Chondrocyte (in vitro differentiated cells): ENCODE measurements around the gene CFAP157. TPM values are rescaled to one million over a fixed set of nuclear protein-coding genes. Genes with fewer than 3 reads are reported as not detected.

Experiments
- DNase-seq: peaks from one replicate; pipeline ENCODE4 v3.0.0; 2021; ENCODE audit warnings: mixed read lengths, low spot score
- H3K27ac Mint-ChIP-seq: one replicate; pipeline ENCODE4 v1.8.0; 2021; ENCODE audit warnings: mild to moderate bottlenecking, moderate library complexity, mixed read lengths; ENCODE audit not compliant: unreplicated experiment
- H3K27me3 Mint-ChIP-seq: 2 replicates; pipeline ENCODE4 v1.8.0; 2021; ENCODE audit warnings: low read depth, mixed read lengths
- H3K36me3 Mint-ChIP-seq: 2 replicates; pipeline ENCODE4 v1.8.0; 2021; ENCODE audit warnings: low read depth, mixed read lengths
- H3K4me1 Mint-ChIP-seq: 2 replicates; pipeline ENCODE4 v1.8.0; 2021; ENCODE audit warnings: low read depth, mild to moderate bottlenecking, mixed read lengths
- H3K4me3 Mint-ChIP-seq: one replicate; pipeline ENCODE4 v1.8.0; 2021; ENCODE audit warnings: mild to moderate bottlenecking, moderate library complexity, mixed read lengths; ENCODE audit not compliant: unreplicated experiment
- H3K9me3 Mint-ChIP-seq: 2 replicates; pipeline ENCODE4 v1.8.0; 2021; ENCODE audit warnings: low read depth, mixed read lengths
- total RNA-seq: library from RNA; stranded (reverse); gene quantifications from 3 replicates; pipeline ENCODE4 v1.2.1, GENCODE V29; 2021
- TF ChIP-seq, protein P1 (sequence below): fragments of 200-600 bp; sonication (generic); IDR thresholded peaks from 2 replicates; pipeline ENCODE4 v1.5.0; 2021; ENCODE audit warnings: antibody characterized with exemption, mild to moderate bottlenecking, moderate library complexity

CFAP157 gene
- total RNA-seq, 1 donor from 2014 or later, result not detected

DNA sequence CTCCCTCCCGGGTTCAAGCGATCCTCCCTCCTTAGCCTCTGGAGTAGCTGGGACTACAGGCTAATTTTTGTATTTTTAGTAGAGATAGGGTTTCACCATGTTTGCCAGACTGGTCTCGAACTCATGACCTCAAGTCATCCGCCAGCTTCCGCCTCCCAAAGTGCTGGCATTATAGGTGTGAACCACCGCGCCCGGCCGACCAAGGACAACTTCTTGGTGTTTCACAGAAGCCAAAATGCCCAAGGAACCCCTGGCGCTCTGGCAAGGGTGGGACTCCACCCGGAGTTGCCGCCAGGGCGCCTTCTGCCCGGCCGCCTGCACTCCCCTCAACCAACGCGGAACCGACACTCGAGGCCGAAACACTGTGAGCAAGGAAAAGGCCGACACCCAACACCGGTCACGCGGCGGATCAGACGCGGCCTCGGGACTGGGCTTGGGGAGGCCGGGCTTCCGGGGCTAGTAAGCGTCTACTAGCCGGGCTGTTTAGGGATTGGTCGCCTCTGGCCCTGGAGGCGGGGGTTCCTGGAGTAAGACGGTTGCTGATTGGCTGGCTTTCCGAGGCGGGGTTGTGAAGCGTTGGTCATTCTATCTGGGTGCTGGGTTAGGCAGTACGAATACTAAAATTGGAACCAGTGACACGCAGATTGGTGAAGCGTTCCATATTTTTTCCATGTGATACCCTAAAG is 7.7 kb upstream of the CFAP157 start:
- Mint-ChIP-seq H3K27ac (peak overlapping the region; percentile 85), H3K4me3 (peak overlapping the region; percentile 63), H3K36me3 (peaks cover 1% of the 10 kb centered on the region), H3K4me1 (peaks cover 17% of the 10 kb centered on the region), H3K9me3 (no peaks in the 10 kb centered on the region), H3K27me3 (no peaks in the 10 kb centered on the region)
- TF ChIP-seq, protein P1, sequence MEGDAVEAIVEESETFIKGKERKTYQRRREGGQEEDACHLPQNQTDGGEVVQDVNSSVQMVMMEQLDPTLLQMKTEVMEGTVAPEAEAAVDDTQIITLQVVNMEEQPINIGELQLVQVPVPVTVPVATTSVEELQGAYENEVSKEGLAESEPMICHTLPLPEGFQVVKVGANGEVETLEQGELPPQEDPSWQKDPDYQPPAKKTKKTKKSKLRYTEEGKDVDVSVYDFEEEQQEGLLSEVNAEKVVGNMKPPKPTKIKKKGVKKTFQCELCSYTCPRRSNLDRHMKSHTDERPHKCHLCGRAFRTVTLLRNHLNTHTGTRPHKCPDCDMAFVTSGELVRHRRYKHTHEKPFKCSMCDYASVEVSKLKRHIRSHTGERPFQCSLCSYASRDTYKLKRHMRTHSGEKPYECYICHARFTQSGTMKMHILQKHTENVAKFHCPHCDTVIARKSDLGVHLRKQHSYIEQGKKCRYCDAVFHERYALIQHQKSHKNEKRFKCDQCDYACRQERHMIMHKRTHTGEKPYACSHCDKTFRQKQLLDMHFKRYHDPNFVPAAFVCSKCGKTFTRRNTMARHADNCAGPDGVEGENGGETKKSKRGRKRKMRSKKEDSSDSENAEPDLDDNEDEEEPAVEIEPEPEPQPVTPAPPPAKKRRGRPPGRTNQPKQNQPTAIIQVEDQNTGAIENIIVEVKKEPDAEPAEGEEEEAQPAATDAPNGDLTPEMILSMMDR, result no peak
- DNase-seq, result no peak

DNA sequence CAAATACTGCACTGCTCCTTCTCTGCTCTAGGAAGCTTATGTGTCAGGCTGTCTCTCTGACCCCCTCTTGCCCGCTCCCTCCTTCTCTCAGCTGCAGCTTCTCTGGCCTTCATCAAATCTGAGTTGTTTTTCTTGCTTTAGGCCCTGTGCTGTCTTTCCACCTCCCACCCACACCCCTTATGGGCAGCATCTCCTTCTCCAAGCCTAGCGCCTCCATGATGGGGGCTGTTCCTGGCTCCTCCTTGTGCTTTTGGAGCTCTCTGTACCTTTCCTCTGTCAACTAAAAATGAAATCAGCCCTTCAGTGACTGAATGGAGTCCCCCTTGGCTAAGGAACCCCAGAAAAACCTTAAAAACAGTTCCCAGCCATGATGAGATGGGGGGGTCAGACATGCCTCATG is 6.6 kb upstream of the CFAP157 start:
- peak overlapping the region; percentile 69 for H3K27ac Mint-ChIP-seq
- H3K27me3 Mint-ChIP-seq, result no peaks in the 10 kb centered on the region
- TF ChIP-seq, protein P1, result no peak

DNA sequence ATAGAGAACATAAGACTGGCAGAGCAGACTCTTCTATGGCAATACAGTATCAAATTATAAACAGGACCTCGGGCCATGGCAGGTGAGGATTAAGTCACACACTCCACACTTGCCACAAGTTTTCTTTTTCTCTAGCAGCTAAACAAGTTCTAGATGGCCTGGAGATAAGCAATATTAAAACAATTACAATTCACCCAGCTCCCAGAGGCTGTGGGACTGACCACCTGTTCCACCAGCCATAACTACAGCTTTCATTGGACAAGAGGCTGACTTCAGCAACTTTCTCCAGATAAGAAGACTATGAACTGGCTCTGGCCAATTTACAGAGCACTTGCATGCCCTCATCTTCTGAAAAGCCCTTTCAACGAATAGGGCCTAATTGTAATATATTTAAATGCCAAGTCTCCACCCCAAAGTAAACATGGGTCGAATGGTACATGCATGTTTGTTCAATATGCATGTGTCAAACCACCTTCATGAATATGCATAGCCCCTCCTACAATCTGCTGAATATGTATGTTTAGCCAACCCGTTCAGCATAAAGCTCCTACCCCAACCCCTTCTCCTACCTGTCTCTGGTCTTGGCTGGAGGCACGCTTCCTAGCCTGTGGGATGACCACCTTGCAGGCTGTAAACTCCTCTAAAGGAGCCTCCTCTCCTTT is 6.1 kb upstream of the CFAP157 start:
- Mint-ChIP-seq H3K4me3 (no peak overlapping the region), H3K36me3 (no peaks in the 10 kb centered on the region), H3K27me3 (no peaks in the 10 kb centered on the region), H3K4me1 (peaks cover 8% of the 10 kb centered on the region), H3K9me3 (no peaks in the 10 kb centered on the region), H3K27ac (no peak overlapping the region)
- TF ChIP-seq, protein P1, result no peak
- DNase-seq, result no peak

More for the DNA sequence above, 6.6 kb upstream of the CFAP157 start:
- Mint-ChIP-seq H3K36me3 (no peaks in the 10 kb centered on the region), H3K4me3 (no peak overlapping the region), H3K4me1 (peaks cover 13% of the 10 kb centered on the region), H3K9me3 (no peaks in the 10 kb centered on the region)
- DNase-seq, result no peak

DNA sequence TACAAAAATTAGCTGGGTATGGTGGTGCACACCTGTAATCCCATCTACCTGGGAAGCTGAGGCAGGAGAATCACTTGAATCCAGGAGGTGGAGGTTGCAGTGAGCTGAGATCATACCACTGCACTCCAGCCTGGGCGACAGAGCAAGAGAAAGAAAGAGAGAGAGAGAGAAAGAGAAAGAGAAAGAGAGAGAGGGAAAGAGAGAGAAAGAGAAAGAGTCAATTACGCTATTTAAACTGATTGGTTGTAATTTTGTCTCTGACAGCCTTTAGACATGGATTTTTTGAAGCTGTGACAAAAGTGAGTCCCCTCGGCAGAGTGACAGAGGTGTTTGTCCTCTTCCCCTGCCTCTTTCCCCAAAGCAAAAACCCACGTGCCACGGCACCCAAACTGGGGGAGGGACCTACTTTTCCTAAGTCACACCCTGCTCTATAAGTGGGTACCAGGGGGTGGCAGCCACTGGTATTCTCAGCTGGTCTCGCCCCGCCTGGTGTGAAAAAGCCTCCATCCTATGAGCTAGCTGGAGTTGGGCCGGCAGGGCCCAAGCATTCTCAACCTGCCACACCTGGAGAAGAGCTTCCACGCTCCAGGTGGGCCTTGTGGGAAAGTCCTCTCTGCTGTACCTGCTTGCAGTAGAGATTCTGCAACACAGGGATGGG is 3.4 kb upstream of the CFAP157 start:
- TF ChIP-seq, protein P1, result no peak
- peaks cover under 1% of the 10 kb centered on the region for H3K9me3 Mint-ChIP-seq
- no peak for DNase-seq
- no peak overlapping the region for H3K27ac Mint-ChIP-seq
- peaks cover 8% of the 10 kb centered on the region for H3K4me1 Mint-ChIP-seq
- no peaks in the 10 kb centered on the region for H3K36me3 Mint-ChIP-seq
- H3K4me3 Mint-ChIP-seq, result no peak overlapping the region
- no peaks in the 10 kb centered on the region for H3K27me3 Mint-ChIP-seq

DNA sequence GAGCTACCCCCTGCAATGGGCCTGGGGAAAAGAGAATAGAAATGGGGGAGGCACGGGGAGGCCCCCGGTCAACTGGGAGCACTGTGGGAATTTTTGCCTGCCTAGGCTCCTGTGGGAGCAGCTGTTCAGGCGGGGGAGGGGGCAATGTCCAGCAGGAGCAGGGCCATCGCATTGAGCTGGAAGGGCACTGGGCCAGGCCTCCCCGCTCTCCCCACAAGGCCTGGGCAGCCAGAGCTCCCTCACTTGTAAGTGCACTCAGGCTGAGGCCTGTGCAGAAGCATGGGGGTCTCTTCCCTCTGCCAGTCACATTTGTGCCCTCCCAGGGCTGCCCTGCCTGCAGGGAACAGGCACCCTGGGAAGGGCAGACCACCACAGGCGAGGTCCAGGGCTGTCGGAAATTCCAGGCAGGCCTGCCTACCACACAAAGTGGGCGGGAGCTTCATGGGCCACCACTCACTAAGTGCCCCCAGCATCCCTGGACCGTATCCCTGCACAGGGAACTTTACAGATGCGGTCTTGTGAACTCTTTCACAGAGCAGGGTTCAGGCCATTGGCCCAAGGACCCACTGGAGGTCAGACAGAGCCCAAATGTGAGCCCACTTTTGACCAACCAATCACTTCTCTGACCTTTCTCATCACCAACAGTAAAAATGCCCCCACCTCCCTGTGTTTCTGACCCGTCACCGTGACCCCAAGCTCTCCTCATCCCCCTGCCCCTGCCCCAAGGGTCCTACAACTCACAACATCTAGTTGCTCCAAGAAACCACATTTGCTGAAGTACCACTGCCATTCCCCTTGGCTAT is 1.0 kb upstream of the CFAP157 start:
- no peaks in the 10 kb centered on the region for H3K4me1 Mint-ChIP-seq
- H3K9me3 Mint-ChIP-seq, result peaks cover 3% of the 10 kb centered on the region
- no peaks in the 10 kb centered on the region for H3K36me3 Mint-ChIP-seq
- DNase-seq, result no peak
- no peak overlapping the region for H3K27ac Mint-ChIP-seq
- H3K27me3 Mint-ChIP-seq, result no peaks in the 10 kb centered on the region
- TF ChIP-seq, protein P1, result no peak
- H3K4me3 Mint-ChIP-seq, result no peak overlapping the region
